ENCODE data around the gene LRRC17. TPM values are rescaled to one million over a fixed set of nuclear protein-coding genes. Genes with fewer than 3 reads are reported as not detected.

LRRC17 gene
- polyA plus RNA-seq, 1 donor from 2014 or later = 6.7 TPM

- H3K27me3 ChIP-seq (ENCODE audit: insufficient read depth, low read depth, low read length) = no peaks in the 10 kb centered on the region
- no peak overlapping the region for H3K4me2 ChIP-seq (ENCODE audit: low read length)
- no peak overlapping the region for H2AFZ ChIP-seq (ENCODE audit: low read depth, low read length)
- no peak overlapping the region for H3K4me3 ChIP-seq (ENCODE audit: low read length)
- no peaks in the 10 kb centered on the region for H3K79me2 ChIP-seq (replicated peaks; ENCODE audit: insufficient read depth, low read length)
- no peaks in the 10 kb centered on the region for H3K9me2 ChIP-seq (ENCODE audit: insufficient read depth, low read length)
- H3K36me3 ChIP-seq (ENCODE audit: insufficient read depth, low read length) = no peaks in the 10 kb centered on the region
- H3K9ac ChIP-seq (ENCODE audit: low read length) = no peak overlapping the region
- no peaks in the 10 kb centered on the region for H4K20me1 ChIP-seq (ENCODE audit: insufficient read depth)
- H3K27ac ChIP-seq (ENCODE audit: low read length) = no peak overlapping the region
- no peaks in the 10 kb centered on the region for H3F3A ChIP-seq (ENCODE audit: insufficient read depth, low read length, poor library complexity, severe bottlenecking)
- no peak for TF ChIP-seq MXI1 (conservative IDR thresholded peaks at IDR 0.05; ENCODE audit: poor library complexity, severe bottlenecking)
- no peak for TF ChIP-seq REST (IDR thresholded peaks at IDR 0.05; ENCODE audit: borderline replicate concordance)
- TF ChIP-seq POLR2AphosphoS5 (IDR thresholded peaks at IDR 0.05) = no peak
- TF ChIP-seq RAD21 (conservative IDR thresholded peaks at IDR 0.05) = no peak
- no peak for TF ChIP-seq CTCF (IDR thresholded peaks at IDR 0.05; ENCODE audit: poor library complexity, severe bottlenecking)
- no peak for TF ChIP-seq EP300 (conservative IDR thresholded peaks at IDR 0.05; ENCODE audit: poor library complexity, severe bottlenecking)
- TF ChIP-seq TAF1 (IDR thresholded peaks at IDR 0.05; ENCODE audit: low read depth) = no peak
- TF ChIP-seq EZH2 (IDR thresholded peaks at IDR 0.05; ENCODE audit: borderline replicate concordance, insufficient read depth, low read length, poor library complexity, severe bottlenecking) = no peak
- TF ChIP-seq SMC3 (conservative IDR thresholded peaks at IDR 0.05; ENCODE audit: poor library complexity) = no peak
- H3K9me3 ChIP-seq (ENCODE audit: low read length) = no peaks in the 10 kb centered on the region
These were observed 66.9 kb downstream of the LRRC17 start for GRCh38 chr7:102979670-102980069.

- Histone ChIP-seq H3K9me3 (ENCODE audit: low read length) (no peaks in the 10 kb centered on the region), H3K9me2 (ENCODE audit: insufficient read depth, low read length) (no peaks in the 10 kb centered on the region), H3K4me3 (ENCODE audit: low read length) (no peak overlapping the region), H3K79me2 (replicated peaks; ENCODE audit: insufficient read depth, low read length) (no peaks in the 10 kb centered on the region), H3K27ac (ENCODE audit: low read length) (no peak overlapping the region), H2AFZ (ENCODE audit: low read depth, low read length) (no peak overlapping the region), H3K36me3 (ENCODE audit: insufficient read depth, low read length) (no peaks in the 10 kb centered on the region), H4K20me1 (ENCODE audit: insufficient read depth) (no peaks in the 10 kb centered on the region), H3K4me2 (ENCODE audit: low read length) (no peak overlapping the region), H3K9ac (ENCODE audit: low read length) (no peak overlapping the region), H3F3A (ENCODE audit: insufficient read depth, low read length, poor library complexity, severe bottlenecking) (no peaks in the 10 kb centered on the region), H3K27me3 (ENCODE audit: insufficient read depth, low read depth, low read length) (no peaks in the 10 kb centered on the region)
- no peak for TF ChIP-seq POLR2AphosphoS5 (IDR thresholded peaks at IDR 0.05)
- no peak for TF ChIP-seq TAF1 (IDR thresholded peaks at IDR 0.05; ENCODE audit: low read depth)
- no peak for TF ChIP-seq EP300 (conservative IDR thresholded peaks at IDR 0.05; ENCODE audit: poor library complexity, severe bottlenecking)
- TF ChIP-seq RAD21 (conservative IDR thresholded peaks at IDR 0.05) = no peak
- TF ChIP-seq EZH2 (IDR thresholded peaks at IDR 0.05; ENCODE audit: borderline replicate concordance, insufficient read depth, low read length, poor library complexity, severe bottlenecking) = no peak
- TF ChIP-seq MXI1 (conservative IDR thresholded peaks at IDR 0.05; ENCODE audit: poor library complexity, severe bottlenecking) = no peak
- TF ChIP-seq SMC3 (conservative IDR thresholded peaks at IDR 0.05; ENCODE audit: poor library complexity) = no peak
- no peak for TF ChIP-seq CTCF (IDR thresholded peaks at IDR 0.05; ENCODE audit: poor library complexity, severe bottlenecking)
- no peak for TF ChIP-seq REST (IDR thresholded peaks at IDR 0.05; ENCODE audit: borderline replicate concordance)
These were observed 68.7 kb downstream of the LRRC17 start for GRCh38 chr7:102981451-102981850.

All from neural cell (in vitro differentiated cells).